Activated gamma-delta T cell treated with anti-CD3 and anti-CD28 coated beads, Interleukin-2, amount 50 U/mL, for 16 hours (primary cell): Measurements from ENCODE around the gene AFF1.
A peak's percentile ranks its signal among the peaks of the same experiment; 100 is the strongest.

Experiments
- DNase-seq: peaks from one replicate; pipeline ENCODE4 v3.0.0-alpha.2; 2020; ENCODE audit warnings: low read depth

The AFF1 gene

GRCh38 chr4:86934771-86935565 lies at the start of gene AFF1:
AFF1 (plus strand) TSS chr4:86935011; CDS start chr4:86948534, 13,523 bp downstream.
- DNase-seq = peak; percentile 80

- DNase-seq = no peak
Observed at GRCh38 chr4:86890790-86891189, 44.0 kb upstream of the AFF1 start.

GRCh38 chr4:86891762-86892635 lies 42.8 kb upstream of the AFF1 start, which contains the start of gene C4orf36:
C4orf36 (minus strand) TSS chr4:86892422; CDS start chr4:86891520, 902 bp downstream.
- DNase-seq = no peak

- no peak for DNase-seq
Observed at GRCh38 chr4:86892636-86892960, 42.2 kb upstream of the AFF1 start.

GRCh38 chr4:86893136-86893535 lies 41.7 kb upstream of the AFF1 start:
- DNase-seq = no peak

GRCh38 chr4:86894455-86894854 lies 40.4 kb upstream of the AFF1 start:
- DNase-seq = no peak

- DNase-seq = no peak
Observed at GRCh38 chr4:86895692-86896488, 38.9 kb upstream of the AFF1 start.

GRCh38 chr4:86896596-86896995 lies 38.2 kb upstream of the AFF1 start:
- DNase-seq = no peak

- no peak for DNase-seq
Observed at GRCh38 chr4:86898562-86898961, 36.2 kb upstream of the AFF1 start.

- DNase-seq = no peak
Observed at GRCh38 chr4:86901864-86902263, 32.9 kb upstream of the AFF1 start.

GRCh38 chr4:86908251-86908657 lies 26.6 kb upstream of the AFF1 start:
- DNase-seq = no peak

- no peak for DNase-seq
Observed at GRCh38 chr4:86909546-86910295, 25.1 kb upstream of the AFF1 start.

GRCh38 chr4:86910369-86910768 lies 24.4 kb upstream of the AFF1 start:
- no peak for DNase-seq

GRCh38 chr4:86910820-86911684 lies 23.8 kb upstream of the AFF1 start:
- DNase-seq = no peak

GRCh38 chr4:86916392-86916791 lies 18.4 kb upstream of the AFF1 start:
- no peak for DNase-seq

GRCh38 chr4:86917212-86918039 lies 17.4 kb upstream of the AFF1 start:
- no peak for DNase-seq

GRCh38 chr4:86918539-86919072 lies 16.2 kb upstream of the AFF1 start:
- DNase-seq = no peak

GRCh38 chr4:86919561-86920223 lies 15.1 kb upstream of the AFF1 start:
- no peak for DNase-seq
